ENCODE data around the gene STEAP3.

STEAP3 gene

GRCh38 chr2:119195001-119195400, 28.6 kb upstream of the STEAP3 start:
- H4K20me1 ChIP-seq (ENCODE audit: insufficient read depth, low read length, poor library complexity, severe bottlenecking), result no peaks in the 10 kb centered on the region
- H3K9me2 ChIP-seq (replicated peaks; ENCODE audit: low read depth, low read length), result no peaks in the 10 kb centered on the region
- no peak overlapping the region for H3K4me3 ChIP-seq (ENCODE audit: low read length, poor library complexity, severe bottlenecking)
- H3K4me2 ChIP-seq (ENCODE audit: low read depth, low read length, poor library complexity, severe bottlenecking), result no peak overlapping the region
- H3K4me1 ChIP-seq (ENCODE audit: insufficient read depth, low read length, poor library complexity, severe bottlenecking), result no peaks in the 10 kb centered on the region
- H3K27me3 ChIP-seq (ENCODE audit: insufficient read depth, low read length, poor library complexity, severe bottlenecking), result no peaks in the 10 kb centered on the region
- H3K36me3 ChIP-seq (ENCODE audit: insufficient read depth, low read length), result no peaks in the 10 kb centered on the region
- no peak overlapping the region for H2AFZ ChIP-seq (ENCODE audit: low read length)
- H3K9me3 ChIP-seq (ENCODE audit: insufficient read depth, low read depth, low read length), result no peaks in the 10 kb centered on the region
- H3K9ac ChIP-seq (ENCODE audit: low read depth, low read length, poor library complexity, severe bottlenecking), result no peak overlapping the region
- no peaks in the 10 kb centered on the region for H3K79me2 ChIP-seq (ENCODE audit: insufficient read depth, low read length)
- no peak for TF ChIP-seq EZH2phosphoT487 (IDR thresholded peaks at IDR 0.05; ENCODE audit: borderline replicate concordance)
- TF ChIP-seq, protein P1, sequence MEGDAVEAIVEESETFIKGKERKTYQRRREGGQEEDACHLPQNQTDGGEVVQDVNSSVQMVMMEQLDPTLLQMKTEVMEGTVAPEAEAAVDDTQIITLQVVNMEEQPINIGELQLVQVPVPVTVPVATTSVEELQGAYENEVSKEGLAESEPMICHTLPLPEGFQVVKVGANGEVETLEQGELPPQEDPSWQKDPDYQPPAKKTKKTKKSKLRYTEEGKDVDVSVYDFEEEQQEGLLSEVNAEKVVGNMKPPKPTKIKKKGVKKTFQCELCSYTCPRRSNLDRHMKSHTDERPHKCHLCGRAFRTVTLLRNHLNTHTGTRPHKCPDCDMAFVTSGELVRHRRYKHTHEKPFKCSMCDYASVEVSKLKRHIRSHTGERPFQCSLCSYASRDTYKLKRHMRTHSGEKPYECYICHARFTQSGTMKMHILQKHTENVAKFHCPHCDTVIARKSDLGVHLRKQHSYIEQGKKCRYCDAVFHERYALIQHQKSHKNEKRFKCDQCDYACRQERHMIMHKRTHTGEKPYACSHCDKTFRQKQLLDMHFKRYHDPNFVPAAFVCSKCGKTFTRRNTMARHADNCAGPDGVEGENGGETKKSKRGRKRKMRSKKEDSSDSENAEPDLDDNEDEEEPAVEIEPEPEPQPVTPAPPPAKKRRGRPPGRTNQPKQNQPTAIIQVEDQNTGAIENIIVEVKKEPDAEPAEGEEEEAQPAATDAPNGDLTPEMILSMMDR (conservative IDR thresholded peaks at IDR 0.05; ENCODE audit: low read length), result no peak
- no peaks in the 10 kb centered on the region for H3F3A ChIP-seq (ENCODE audit: low read depth)

DNA sequence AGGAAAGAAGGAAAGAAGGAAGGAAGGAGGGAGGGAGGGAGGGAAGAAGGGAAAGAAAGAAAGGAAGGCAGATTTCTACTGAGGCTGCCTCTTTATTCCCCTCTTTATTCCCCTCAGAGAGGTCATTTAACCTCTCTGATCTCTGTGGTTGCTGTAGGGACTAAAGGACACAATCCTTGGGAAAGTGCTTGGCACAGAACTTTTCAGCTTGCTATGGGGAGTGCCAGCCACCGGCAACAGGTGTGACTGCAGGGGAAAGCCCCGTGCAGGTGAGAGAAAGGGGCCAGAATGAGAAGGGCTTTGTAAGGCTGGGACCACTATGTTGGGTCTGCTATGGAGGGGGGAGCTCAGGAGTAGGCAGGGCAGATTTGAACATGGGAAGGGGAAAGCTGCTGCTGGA, 27.7 kb upstream of the STEAP3 start:
- Histone ChIP-seq H3K9me2 (replicated peaks; ENCODE audit: low read depth, low read length) (no peaks in the 10 kb centered on the region), H3F3A (ENCODE audit: low read depth) (no peaks in the 10 kb centered on the region), H3K4me1 (ENCODE audit: insufficient read depth, low read length, poor library complexity, severe bottlenecking) (no peaks in the 10 kb centered on the region), H3K27me3 (ENCODE audit: insufficient read depth, low read length, poor library complexity, severe bottlenecking) (no peaks in the 10 kb centered on the region), H3K9me3 (ENCODE audit: insufficient read depth, low read depth, low read length) (no peaks in the 10 kb centered on the region), H3K4me2 (ENCODE audit: low read depth, low read length, poor library complexity, severe bottlenecking) (no peak overlapping the region), H4K20me1 (ENCODE audit: insufficient read depth, low read length, poor library complexity, severe bottlenecking) (no peaks in the 10 kb centered on the region), H3K79me2 (ENCODE audit: insufficient read depth, low read length) (no peaks in the 10 kb centered on the region), H2AFZ (ENCODE audit: low read length) (no peak overlapping the region), H3K4me3 (ENCODE audit: low read length, poor library complexity, severe bottlenecking) (no peak overlapping the region), H3K9ac (ENCODE audit: low read depth, low read length, poor library complexity, severe bottlenecking) (no peak overlapping the region), H3K36me3 (ENCODE audit: insufficient read depth, low read length) (no peaks in the 10 kb centered on the region)
- TF ChIP-seq, protein P1 (conservative IDR thresholded peaks at IDR 0.05; ENCODE audit: low read length), result no peak
- no peak for TF ChIP-seq EZH2phosphoT487 (IDR thresholded peaks at IDR 0.05; ENCODE audit: borderline replicate concordance)

DNA sequence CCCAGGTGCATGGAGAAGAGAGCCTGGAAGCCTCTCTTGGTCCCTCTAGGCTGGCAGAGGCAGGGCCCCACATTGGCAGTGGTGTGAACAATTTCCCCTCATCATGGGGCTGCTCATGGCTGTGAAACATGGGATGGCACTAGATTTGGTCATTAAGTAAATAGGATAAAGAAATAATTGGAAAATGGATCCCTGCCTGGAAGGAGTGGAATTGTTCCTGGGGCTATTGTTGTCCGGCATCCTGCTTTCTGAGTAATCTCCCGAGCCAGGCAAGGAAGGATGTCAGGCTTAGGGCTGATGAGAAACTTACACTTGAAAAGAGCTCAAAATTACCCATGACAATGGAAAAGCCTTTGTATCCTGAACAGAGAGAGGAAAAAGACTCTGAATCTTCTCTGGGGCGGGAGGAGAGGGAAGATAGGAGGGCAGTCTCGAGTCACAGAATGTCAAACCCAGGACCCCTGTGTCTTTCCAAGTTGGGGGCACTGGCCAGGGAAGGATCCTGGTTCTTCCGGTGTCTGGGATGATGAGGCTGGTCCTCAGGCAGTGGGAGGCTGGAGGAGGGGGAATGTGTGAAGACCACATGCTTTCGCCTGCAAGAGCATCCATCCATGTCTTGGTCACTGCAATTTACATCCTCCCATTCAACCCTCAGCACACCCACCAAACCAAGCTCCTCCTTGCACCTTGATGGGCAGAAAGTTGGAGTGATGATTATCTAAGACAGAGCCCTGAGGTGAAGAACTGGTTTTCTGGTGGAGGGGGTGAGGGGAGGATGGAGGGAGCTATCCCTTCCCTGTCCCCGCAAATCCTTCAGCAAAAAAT, 27.1 kb upstream of the STEAP3 start:
- no peaks in the 10 kb centered on the region for H3K4me1 ChIP-seq (ENCODE audit: insufficient read depth, low read length, poor library complexity, severe bottlenecking)
- H4K20me1 ChIP-seq (ENCODE audit: insufficient read depth, low read length, poor library complexity, severe bottlenecking), result no peaks in the 10 kb centered on the region
- no peak overlapping the region for H2AFZ ChIP-seq (ENCODE audit: low read length)
- H3K4me2 ChIP-seq (ENCODE audit: low read depth, low read length, poor library complexity, severe bottlenecking), result no peak overlapping the region
- H3K36me3 ChIP-seq (ENCODE audit: insufficient read depth, low read length), result no peaks in the 10 kb centered on the region
- no peak overlapping the region for H3K9ac ChIP-seq (ENCODE audit: low read depth, low read length, poor library complexity, severe bottlenecking)
- TF ChIP-seq, protein P1 (conservative IDR thresholded peaks at IDR 0.05; ENCODE audit: low read length), result no peak
- no peak for TF ChIP-seq EZH2phosphoT487 (IDR thresholded peaks at IDR 0.05; ENCODE audit: borderline replicate concordance)
- H3K9me3 ChIP-seq (ENCODE audit: insufficient read depth, low read depth, low read length), result no peaks in the 10 kb centered on the region
- no peaks in the 10 kb centered on the region for H3K27me3 ChIP-seq (ENCODE audit: insufficient read depth, low read length, poor library complexity, severe bottlenecking)
- no peak overlapping the region for H3K4me3 ChIP-seq (ENCODE audit: low read length, poor library complexity, severe bottlenecking)
- no peaks in the 10 kb centered on the region for H3K79me2 ChIP-seq (ENCODE audit: insufficient read depth, low read length)
- no peaks in the 10 kb centered on the region for H3K9me2 ChIP-seq (replicated peaks; ENCODE audit: low read depth, low read length)
- H3F3A ChIP-seq (ENCODE audit: low read depth), result no peaks in the 10 kb centered on the region

Data from Loucy (cell line).